Measurements from ENCODE around the gene THAP8. TPM values are rescaled to one million over a fixed set of nuclear protein-coding genes. Genes with fewer than 3 reads are reported as not detected.

Gene THAP8
- total RNA-seq, 1 donor from 2014 or later, result 2.1 TPM

GRCh38 chr19:36003284-36003683 lies 50.8 kb downstream of the THAP8 start:
- peaks cover 4 to 9% (median 7%) of the 10 kb centered on the region in 3 donors for H3K36me3 ChIP-seq (ENCODE audit: control insufficient read depth in 3 of 3, insufficient read depth in 3 of 3, low read length in 3 of 3)
- no peak overlapping the region for H3K4me3 ChIP-seq (ENCODE audit: low read length in 3 of 3)
- H3K9ac ChIP-seq (ENCODE audit: low read depth in 1 of 3, low read length in 3 of 3), result no peak overlapping the region
- no peaks in the 10 kb centered on the region for H3K27me3 ChIP-seq (ENCODE audit: control insufficient read depth in 3 of 3, insufficient read depth in 3 of 3, low read length in 3 of 3)
- H3K4me1 ChIP-seq (ENCODE audit: control insufficient read depth in 3 of 3, insufficient read depth in 3 of 3, low read length in 3 of 3), result peaks cover 2 to 6% (median 2%) of the 10 kb centered on the region in 3 donors
- H3K27ac ChIP-seq (ENCODE audit: low read depth, low read length), result no peak overlapping the region
- no peaks in the 10 kb centered on the region for H3K9me3 ChIP-seq (ENCODE audit: control insufficient read depth in 3 of 3, low read length in 3 of 3)

- Histone ChIP-seq H3K9me3 (ENCODE audit: control insufficient read depth in 3 of 3, low read length in 3 of 3) (no peaks in the 10 kb centered on the region), H3K27ac (ENCODE audit: low read depth, low read length) (no peak overlapping the region), H3K4me3 (ENCODE audit: low read length in 3 of 3) (no peak overlapping the region), H3K4me1 (ENCODE audit: control insufficient read depth in 3 of 3, insufficient read depth in 3 of 3, low read length in 3 of 3) (peaks cover 4 to 10% (median 5%) of the 10 kb centered on the region in 3 donors), H3K36me3 (ENCODE audit: control insufficient read depth in 3 of 3, insufficient read depth in 3 of 3, low read length in 3 of 3) (peaks cover 4 to 11% (median 10%) of the 10 kb centered on the region in 3 donors), H3K27me3 (ENCODE audit: control insufficient read depth in 3 of 3, insufficient read depth in 3 of 3, low read length in 3 of 3) (no peaks in the 10 kb centered on the region), H3K9ac (ENCODE audit: low read depth in 1 of 3, low read length in 3 of 3) (no peak overlapping the region)
Observed at GRCh38 chr19:36001605-36002004, 52.5 kb downstream of the THAP8 start.

- H3K27ac ChIP-seq (ENCODE audit: low read depth, low read length), result peak overlapping the region; percentile 70
- H3K9me3 ChIP-seq (ENCODE audit: control insufficient read depth in 3 of 3, low read length in 3 of 3), result no peaks in the 10 kb centered on the region
- H3K27me3 ChIP-seq (ENCODE audit: control insufficient read depth in 3 of 3, insufficient read depth in 3 of 3, low read length in 3 of 3), result no peaks in the 10 kb centered on the region
- H3K4me1 ChIP-seq (ENCODE audit: control insufficient read depth in 3 of 3, insufficient read depth in 3 of 3, low read length in 3 of 3), result peaks cover 20 to 31% (median 22%) of the 10 kb centered on the region in 3 donors
- H3K4me3 ChIP-seq (ENCODE audit: low read length in 3 of 3), result peak overlapping the region in 1 of 3 donors; percentile 93
- H3K9ac ChIP-seq (ENCODE audit: low read depth in 1 of 3, low read length in 3 of 3), result peak overlapping the region; percentile 25 to 92 (median 92)
- H3K36me3 ChIP-seq (ENCODE audit: control insufficient read depth in 3 of 3, insufficient read depth in 3 of 3, low read length in 3 of 3), result peaks cover 0 to 11% (median 7%) of the 10 kb centered on the region in 3 donors
Observed at GRCh38 chr19:35996777-35997176, 57.3 kb downstream of the THAP8 start.

GRCh38 chr19:35995048-35995993 lies 58.8 kb downstream of the THAP8 start, which contains the start of gene SDHAF1:
SDHAF1 (plus strand) TSS chr19:35995188; CDS start chr19:35995275, 87 bp downstream.
- peak within 1 kb of the TSS; percentile 93 to 96 (median 95) for H3K4me3 ChIP-seq (ENCODE audit: low read length in 3 of 3)
- peaks cover 0 to 11% (median 1%) of the 10 kb centered on the region in 3 donors for H3K36me3 ChIP-seq (ENCODE audit: control insufficient read depth in 3 of 3, insufficient read depth in 3 of 3, low read length in 3 of 3)
- H3K4me1 ChIP-seq (ENCODE audit: control insufficient read depth in 3 of 3, insufficient read depth in 3 of 3, low read length in 3 of 3), result peaks cover 20 to 31% (median 22%) of the 10 kb centered on the region in 3 donors
- peak within 1 kb of the TSS; percentile 70 for H3K27ac ChIP-seq (ENCODE audit: low read depth, low read length)
- H3K9ac ChIP-seq (ENCODE audit: low read depth in 1 of 3, low read length in 3 of 3), result peak within 1 kb of the TSS; percentile 92 to 95 (median 92)
- no peaks in the 10 kb centered on the region for H3K9me3 ChIP-seq (ENCODE audit: control insufficient read depth in 3 of 3, low read length in 3 of 3)
- H3K27me3 ChIP-seq (ENCODE audit: control insufficient read depth in 3 of 3, insufficient read depth in 3 of 3, low read length in 3 of 3), result no peaks in the 10 kb centered on the region

- Histone ChIP-seq H3K27ac (ENCODE audit: low read depth, low read length) (no peak overlapping the region), H3K4me3 (ENCODE audit: low read length in 3 of 3) (peak overlapping the region; percentile 93 to 96 (median 95)), H3K4me1 (ENCODE audit: control insufficient read depth in 3 of 3, insufficient read depth in 3 of 3, low read length in 3 of 3) (peaks cover 20 to 28% (median 21%) of the 10 kb centered on the region in 3 donors), H3K9me3 (ENCODE audit: control insufficient read depth in 3 of 3, low read length in 3 of 3) (no peaks in the 10 kb centered on the region), H3K36me3 (ENCODE audit: control insufficient read depth in 3 of 3, insufficient read depth in 3 of 3, low read length in 3 of 3) (peaks cover 0 to 10% (median 1%) of the 10 kb centered on the region in 3 donors), H3K9ac (ENCODE audit: low read depth in 1 of 3, low read length in 3 of 3) (peak overlapping the region; percentile 61 to 95 (median 92)), H3K27me3 (ENCODE audit: control insufficient read depth in 3 of 3, insufficient read depth in 3 of 3, low read length in 3 of 3) (peaks cover 0 to 4% (median 0%) of the 10 kb centered on the region in 3 donors)
Observed at GRCh38 chr19:35993923-35994598, 60.0 kb downstream of the THAP8 start.

GRCh38 chr19:35992907-35993765 lies 60.9 kb downstream of the THAP8 start:
- no peak overlapping the region for H3K4me3 ChIP-seq (ENCODE audit: low read length in 3 of 3)

GRCh38 chr19:35991731-35992450 lies 62.2 kb downstream of the THAP8 start:
- no peak overlapping the region for H3K27ac ChIP-seq (ENCODE audit: low read depth, low read length)

More at GRCh38 chr19:35992907-35993765, 60.9 kb downstream of the THAP8 start:
- no peak overlapping the region for H3K27ac ChIP-seq (ENCODE audit: low read depth, low read length)
- no peaks in the 10 kb centered on the region for H3K9me3 ChIP-seq (ENCODE audit: control insufficient read depth in 3 of 3, low read length in 3 of 3)
- H3K9ac ChIP-seq (ENCODE audit: low read depth in 1 of 3, low read length in 3 of 3), result no peak overlapping the region
- H3K36me3 ChIP-seq (ENCODE audit: control insufficient read depth in 3 of 3, insufficient read depth in 3 of 3, low read length in 3 of 3), result peaks cover 0 to 2% (median 1%) of the 10 kb centered on the region in 3 donors
- H3K27me3 ChIP-seq (ENCODE audit: control insufficient read depth in 3 of 3, insufficient read depth in 3 of 3, low read length in 3 of 3), result peaks cover 0 to 12% (median 6%) of the 10 kb centered on the region in 3 donors
- H3K4me1 ChIP-seq (ENCODE audit: control insufficient read depth in 3 of 3, insufficient read depth in 3 of 3, low read length in 3 of 3), result peaks cover 18 to 25% (median 21%) of the 10 kb centered on the region in 3 donors

GRCh38 chr19:35990771-35991730 lies 63.0 kb downstream of the THAP8 start:
- peaks cover 9 to 26% (median 12%) of the 10 kb centered on the region in 3 donors for H3K27me3 ChIP-seq (ENCODE audit: control insufficient read depth in 3 of 3, insufficient read depth in 3 of 3, low read length in 3 of 3)
- H3K9ac ChIP-seq (ENCODE audit: low read depth in 1 of 3, low read length in 3 of 3), result no peak overlapping the region
- H3K27ac ChIP-seq (ENCODE audit: low read depth, low read length), result no peak overlapping the region
- H3K4me3 ChIP-seq (ENCODE audit: low read length in 3 of 3), result no peak overlapping the region
- H3K36me3 ChIP-seq (ENCODE audit: control insufficient read depth in 3 of 3, insufficient read depth in 3 of 3, low read length in 3 of 3), result no peaks in the 10 kb centered on the region
- H3K4me1 ChIP-seq (ENCODE audit: control insufficient read depth in 3 of 3, insufficient read depth in 3 of 3, low read length in 3 of 3), result peaks cover 10 to 16% (median 13%) of the 10 kb centered on the region in 3 donors
- H3K9me3 ChIP-seq (ENCODE audit: control insufficient read depth in 3 of 3, low read length in 3 of 3), result no peaks in the 10 kb centered on the region

More at GRCh38 chr19:35991731-35992450, 62.2 kb downstream of the THAP8 start:
- no peak overlapping the region for H3K9ac ChIP-seq (ENCODE audit: low read depth in 1 of 3, low read length in 3 of 3)
- H3K36me3 ChIP-seq (ENCODE audit: control insufficient read depth in 3 of 3, insufficient read depth in 3 of 3, low read length in 3 of 3), result no peaks in the 10 kb centered on the region
- no peak overlapping the region for H3K4me3 ChIP-seq (ENCODE audit: low read length in 3 of 3)
- no peaks in the 10 kb centered on the region for H3K9me3 ChIP-seq (ENCODE audit: control insufficient read depth in 3 of 3, low read length in 3 of 3)
- H3K27me3 ChIP-seq (ENCODE audit: control insufficient read depth in 3 of 3, insufficient read depth in 3 of 3, low read length in 3 of 3), result peaks cover under 1 to 17% (median 6%) of the 10 kb centered on the region in 3 donors
- H3K4me1 ChIP-seq (ENCODE audit: control insufficient read depth in 3 of 3, insufficient read depth in 3 of 3, low read length in 3 of 3), result peaks cover 18 to 24% (median 21%) of the 10 kb centered on the region in 3 donors
